ENCODE results near the gene LY6G6D. TPM values are rescaled to one million over a fixed set of nuclear protein-coding genes. Genes with fewer than 3 reads are reported as not detected.
A peak's percentile ranks its signal among the peaks of the same experiment; 100 is the strongest.

LY6G6D gene
- total and polyA plus RNA-seq, 2 of the 13 experiments (the other 11 are each of a cell fraction or from before 2014, with no cell fraction given): not detected

DNA sequence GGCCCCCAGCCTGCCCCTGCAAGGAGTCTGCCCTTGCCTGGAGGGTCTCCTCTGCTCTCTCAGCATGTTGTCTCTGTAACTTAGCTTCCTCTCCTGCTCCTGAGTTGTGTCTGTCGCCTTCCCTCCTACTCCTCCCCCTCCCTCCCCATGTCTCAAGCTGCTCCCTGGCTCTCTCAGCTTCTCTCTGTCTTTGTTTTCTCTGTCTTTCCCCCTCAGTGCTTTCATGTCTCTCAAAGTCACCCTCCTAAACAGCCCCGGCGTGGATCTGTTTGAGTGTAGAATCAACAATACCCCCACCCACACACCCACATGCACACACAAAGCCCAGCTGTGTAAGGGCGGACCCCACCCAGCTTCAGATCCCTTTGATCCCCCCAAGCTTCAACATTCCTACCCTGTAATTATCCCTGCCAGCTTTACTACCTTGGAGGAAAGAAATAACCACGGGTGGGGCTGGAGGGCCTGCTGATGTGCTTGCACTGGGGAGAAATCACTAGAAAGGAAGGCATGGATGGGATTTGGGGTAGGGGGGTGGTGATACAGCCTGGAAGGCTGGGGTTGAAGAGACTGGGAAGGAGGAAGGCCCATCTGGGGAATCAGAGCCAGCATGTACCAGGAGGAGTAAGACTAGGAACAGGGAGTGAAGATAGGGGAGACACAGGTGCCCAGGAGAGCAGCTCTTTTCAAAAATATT lies 1.0 kb upstream of the LY6G6D start:
- ChIA-PET POLR2A (interaction anchor here (0.6 to 5.1 kb wide), 18 partner anchors 11 to 188 kb away, joined by 3 to 31 read pairs (median 4); partner anchors contain the start of genes ABHD16A, APOM, C6orf47 and CLIC1), CTCF (ENCODE audit: low intra/inter-chr PET ratio, low total read pairs) (no interaction called here)
- Histone ChIP-seq H3K79me2 (ENCODE audit: insufficient read depth, low read length) (no peaks in the 10 kb centered on the region), H3K4me2 (ENCODE audit: low read depth, low read length) (peak overlapping the region; percentile 63), H3K27me3 (ENCODE audit: control insufficient read depth in 1 of 2, insufficient read depth in 2 of 2, low read length in 2 of 2) (peaks cover 14 to 51% of the 10 kb centered on the region in 2 experiments; a peak in 4 of 5 replicates), H3K4me3 (replicated peaks in 1 of 3; ENCODE audit: insufficient read depth in 1 of 3, low read depth in 2 of 3, low read length in 3 of 3) (peak overlapping the region in 1 of 3 experiments; percentile 43; a peak in 2 of 6 replicates), H3K36me3 (replicated peaks in 1 of 2; ENCODE audit: control insufficient read depth in 1 of 2, insufficient read depth in 2 of 2, low read length in 2 of 2) (no peaks in the 10 kb centered on the region), H3K27ac (ENCODE audit: extremely low read length, insufficient read depth, low read length) (no peak overlapping the region), H3K9me3 (ENCODE audit: low read length) (no peaks in the 10 kb centered on the region), H3K4me1 (ENCODE audit: insufficient read depth, low read length) (peaks cover 34% of the 10 kb centered on the region), H2AFZ (ENCODE audit: low read length) (peak overlapping the region; percentile 5), H4K20me1 (ENCODE audit: insufficient read depth, low read length) (no peaks in the 10 kb centered on the region), H3K9ac (ENCODE audit: insufficient read depth, low read depth, low read length) (no peak overlapping the region; the same call in 1 of the 2 replicates)
- no TSS peak for BruUV-seq (replicated peaks)
- FAIRE-seq (peak; percentile 32), ATAC-seq (no peak; the same call in 2 of the 3 replicates), DNase-seq (ENCODE audit: low spot score) (peak; percentile 68)
- 2% methylated on average over 5 of the region's 5 CpGs for WGBS (ENCODE audit: low lambda C conversion rate)
- intact Hi-C loops (cut with micrococcal nuclease; ENCODE audit: unreplicated experiment): no loop called here
- in situ Hi-C loops (cut with HindIII; ENCODE audit: extremely low pct_ligation_motif_present, low pct_unique_long_range_greater_than_20kb): no loop called here
- peak; percentile 76 for TF ChIP-seq CCAR2 (optimal IDR thresholded peaks at IDR 0.05; ENCODE audit: low read depth, low read length)
- no peak for TF ChIP-seq ZNF615 (CRISPR knock-in tag; IDR thresholded peaks at IDR 0.05; ENCODE audit: borderline replicate concordance)
- TF ChIP-seq, protein P1, sequence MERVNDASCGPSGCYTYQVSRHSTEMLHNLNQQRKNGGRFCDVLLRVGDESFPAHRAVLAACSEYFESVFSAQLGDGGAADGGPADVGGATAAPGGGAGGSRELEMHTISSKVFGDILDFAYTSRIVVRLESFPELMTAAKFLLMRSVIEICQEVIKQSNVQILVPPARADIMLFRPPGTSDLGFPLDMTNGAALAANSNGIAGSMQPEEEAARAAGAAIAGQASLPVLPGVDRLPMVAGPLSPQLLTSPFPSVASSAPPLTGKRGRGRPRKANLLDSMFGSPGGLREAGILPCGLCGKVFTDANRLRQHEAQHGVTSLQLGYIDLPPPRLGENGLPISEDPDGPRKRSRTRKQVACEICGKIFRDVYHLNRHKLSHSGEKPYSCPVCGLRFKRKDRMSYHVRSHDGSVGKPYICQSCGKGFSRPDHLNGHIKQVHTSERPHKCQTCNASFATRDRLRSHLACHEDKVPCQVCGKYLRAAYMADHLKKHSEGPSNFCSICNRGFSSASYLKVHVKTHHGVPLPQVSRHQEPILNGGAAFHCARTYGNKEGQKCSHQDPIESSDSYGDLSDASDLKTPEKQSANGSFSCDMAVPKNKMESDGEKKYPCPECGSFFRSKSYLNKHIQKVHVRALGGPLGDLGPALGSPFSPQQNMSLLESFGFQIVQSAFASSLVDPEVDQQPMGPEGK (CRISPR knock-in tag; IDR thresholded peaks at IDR 0.05): peak; percentile 62
- no peak for TF ChIP-seq ZNF761 (CRISPR knock-in tag; conservative IDR thresholded peaks at IDR 0.05)
- TF ChIP-seq GATAD2A (CRISPR knock-in tag; IDR thresholded peaks at IDR 0.05): peak; percentile 43; the same call in 1 of the 2 replicates
- TF ChIP-seq TEAD3 (CRISPR knock-in tag; optimal IDR thresholded peaks at IDR 0.05; ENCODE audit: borderline replicate concordance): peak; percentile 36
- TF ChIP-seq TBX2 (CRISPR knock-in tag; IDR thresholded peaks at IDR 0.05; ENCODE audit: borderline replicate concordance): peak; percentile 30; the same call in 1 of the 2 replicates
- TF ChIP-seq, protein P2, sequence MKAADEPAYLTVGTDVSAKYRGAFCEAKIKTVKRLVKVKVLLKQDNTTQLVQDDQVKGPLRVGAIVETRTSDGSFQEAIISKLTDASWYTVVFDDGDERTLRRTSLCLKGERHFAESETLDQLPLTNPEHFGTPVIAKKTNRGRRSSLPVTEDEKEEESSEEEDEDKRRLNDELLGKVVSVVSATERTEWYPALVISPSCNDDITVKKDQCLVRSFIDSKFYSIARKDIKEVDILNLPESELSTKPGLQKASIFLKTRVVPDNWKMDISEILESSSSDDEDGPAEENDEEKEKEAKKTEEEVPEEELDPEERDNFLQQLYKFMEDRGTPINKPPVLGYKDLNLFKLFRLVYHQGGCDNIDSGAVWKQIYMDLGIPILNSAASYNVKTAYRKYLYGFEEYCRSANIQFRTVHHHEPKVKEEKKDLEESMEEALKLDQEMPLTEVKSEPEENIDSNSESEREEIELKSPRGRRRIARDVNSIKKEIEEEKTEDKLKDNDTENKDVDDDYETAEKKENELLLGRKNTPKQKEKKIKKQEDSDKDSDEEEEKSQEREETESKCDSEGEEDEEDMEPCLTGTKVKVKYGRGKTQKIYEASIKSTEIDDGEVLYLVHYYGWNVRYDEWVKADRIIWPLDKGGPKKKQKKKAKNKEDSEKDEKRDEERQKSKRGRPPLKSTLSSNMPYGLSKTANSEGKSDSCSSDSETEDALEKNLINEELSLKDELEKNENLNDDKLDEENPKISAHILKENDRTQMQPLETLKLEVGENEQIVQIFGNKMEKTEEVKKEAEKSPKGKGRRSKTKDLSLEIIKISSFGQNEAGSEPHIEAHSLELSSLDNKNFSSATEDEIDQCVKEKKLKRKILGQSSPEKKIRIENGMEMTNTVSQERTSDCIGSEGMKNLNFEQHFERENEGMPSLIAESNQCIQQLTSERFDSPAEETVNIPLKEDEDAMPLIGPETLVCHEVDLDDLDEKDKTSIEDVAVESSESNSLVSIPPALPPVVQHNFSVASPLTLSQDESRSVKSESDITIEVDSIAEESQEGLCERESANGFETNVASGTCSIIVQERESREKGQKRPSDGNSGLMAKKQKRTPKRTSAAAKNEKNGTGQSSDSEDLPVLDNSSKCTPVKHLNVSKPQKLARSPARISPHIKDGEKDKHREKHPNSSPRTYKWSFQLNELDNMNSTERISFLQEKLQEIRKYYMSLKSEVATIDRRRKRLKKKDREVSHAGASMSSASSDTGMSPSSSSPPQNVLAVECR (CRISPR knock-in tag; IDR thresholded peaks at IDR 0.05; ENCODE audit: borderline replicate concordance): peak; percentile 15; the same call in 1 of the 2 replicates
- TF ChIP-seq SOX6 (IDR thresholded peaks at IDR 0.05): no peak
- peak; percentile 6 for TF ChIP-seq SOX6 (CRISPR knock-in tag; IDR thresholded peaks at IDR 0.05)
- no peak for TF ChIP-seq FLYWCH1 (CRISPR knock-in tag; IDR thresholded peaks at IDR 0.05)
- peak; percentile 71 for TF ChIP-seq TCF7 (IDR thresholded peaks at IDR 0.05; ENCODE audit: low read depth)
- no peak for TF ChIP-seq SOX13 (IDR thresholded peaks at IDR 0.05)
- TF ChIP-seq SOX13 (CRISPR knock-in tag; conservative IDR thresholded peaks at IDR 0.05 in 1 of 2, IDR thresholded peaks at IDR 0.05 in 1 of 2): peak in 1 of 2 experiments; percentile 71; a peak in 2 of 4 replicates
- TF ChIP-seq XRCC5 (optimal IDR thresholded peaks at IDR 0.05; ENCODE audit: low read length): peak; percentile 31
- no peak for TF ChIP-seq ETV6 (CRISPR knock-in tag; conservative IDR thresholded peaks at IDR 0.05)
- TF ChIP-seq, protein P3, sequence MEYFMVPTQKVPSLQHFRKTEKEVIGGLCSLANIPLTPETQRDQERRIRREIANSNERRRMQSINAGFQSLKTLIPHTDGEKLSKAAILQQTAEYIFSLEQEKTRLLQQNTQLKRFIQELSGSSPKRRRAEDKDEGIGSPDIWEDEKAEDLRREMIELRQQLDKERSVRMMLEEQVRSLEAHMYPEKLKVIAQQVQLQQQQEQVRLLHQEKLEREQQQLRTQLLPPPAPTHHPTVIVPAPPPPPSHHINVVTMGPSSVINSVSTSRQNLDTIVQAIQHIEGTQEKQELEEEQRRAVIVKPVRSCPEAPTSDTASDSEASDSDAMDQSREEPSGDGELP (IDR thresholded peaks at IDR 0.05; ENCODE audit: borderline replicate concordance, low read depth): peak; percentile 45; the same call in 1 of the 2 replicates
- no peak for TF ChIP-seq TARDBP (CRISPR knock-in tag; IDR thresholded peaks at IDR 0.05)

Data from HepG2 (cell line).